K562 (cell line): ENCODE data around the gene HIVEP3. TPM values are rescaled to one million over a fixed set of nuclear protein-coding genes. Genes with fewer than 3 reads are reported as not detected.

Experiments
- ATAC-seq: fragments of 200-7000 bp; cut with Tn5 transposase; 3 replicates; pipeline ENCODE4 v1.9.1; 2020; ENCODE audit warnings: moderate library complexity
- BruUV-seq: library from RNA; stranded (reverse); fragments of 400-500 nt; replicated peaks from 2 replicates; lab custom pipeline; 2021; lab: Mats Ljungman, UMichigan
- CTCF ChIA-PET: fragments of 300-600 bp; formaldehyde crosslinking; extraction: SDS; loops from one replicate; lab custom pipeline; 2021; ENCODE audit warnings: low intra/inter-chr PET ratio; lab: Yijun Ruan, JAX
- POLR2A ChIA-PET: fragments of 300-600, 350-650 bp; sonication (Branson Sonifier 250); formaldehyde crosslinking; extraction: SDS; loops from one replicate; lab custom pipeline; 2021; ENCODE audit warnings: antibody characterized with exemption, inconsistent platforms; lab: Yijun Ruan, JAX
- DNase-seq, 4 experiments: peaks; one replicate each; pipeline versions ENCODE4 v3.0.0 to v3.0.0-alpha.2; 2011 to 2018; ENCODE audit warnings: low spot score in 3 of 4, mixed read lengths in 3 of 4; ENCODE audit errors: extremely low read depth in 1 of 4
- FAIRE-seq: peaks from 2 replicates; lab custom pipeline; 2011; peaks lifted over from hg19 to GRCh38; lab: Jason Lieb, UNC
- H2AFZ ChIP-seq: 2 replicates; pipeline ENCODE4 v1.6.0; 2011; ENCODE audit warnings: low read depth, low read length, control low read depth, inconsistent platforms
- H3K27ac ChIP-seq: fragments of 200-600 bp; 3 replicates; pipeline ENCODE4 v1.8.0; 2011; ENCODE audit warnings: low read depth, mild to moderate bottlenecking, control low read depth, inconsistent platforms, low read length, moderate library complexity, mixed read lengths; ENCODE audit errors: extremely low read depth
- H3K27me3 ChIP-seq, 2 experiments: fragments of 300-600 bp in 1 of 2; 2 replicates in 1 of 2; 3 replicates in 1 of 2; pipeline versions ENCODE4 v1.6.0 to v1.8.0; 2011; ENCODE audit warnings: inconsistent platforms in 2 of 2, low read length in 2 of 2, mild to moderate bottlenecking in 1 of 2, mixed read lengths in 1 of 2, moderate library complexity in 1 of 2; ENCODE audit not compliant: control insufficient read depth in 2 of 2, insufficient read depth in 2 of 2
- H3K36me3 ChIP-seq: fragments of 300-600 bp; 3 replicates; pipeline ENCODE4 v1.8.0; 2011; ENCODE audit warnings: mild to moderate bottlenecking, low read length, inconsistent platforms; ENCODE audit not compliant: control insufficient read depth, insufficient read depth
- H3K4me1 ChIP-seq, 2 experiments: fragments of 200-600 bp in 1 of 2; replicated peaks in 1 of 2; 2 replicates in 1 of 2; 3 replicates in 1 of 2; pipeline versions ENCODE4 v1.5.1 to v1.8.0; 2011; ENCODE audit warnings: inconsistent platforms in 2 of 2, low read length in 2 of 2, mild to moderate bottlenecking in 1 of 2, mixed read lengths in 1 of 2, moderate library complexity in 1 of 2; ENCODE audit not compliant: control insufficient read depth in 2 of 2, insufficient read depth in 2 of 2
- H3K4me2 ChIP-seq: 2 replicates; pipeline ENCODE4 v1.6.1; 2011; ENCODE audit warnings: low read length, control low read depth, inconsistent platforms, mixed read lengths; ENCODE audit not compliant: insufficient read depth
- H3K4me3 ChIP-seq: fragments of 200-600 bp; sonication (generic), shearing (Covaris generic); 2 replicates; pipeline ENCODE4 v1.5.1; 2016; ENCODE audit warnings: control low read depth, inconsistent platforms
- H3K79me2 ChIP-seq: fragments of 200-600 bp; 3 replicates; pipeline ENCODE4 v1.8.0; 2011; ENCODE audit warnings: low read length, inconsistent platforms; ENCODE audit not compliant: control insufficient read depth, insufficient read depth
- H3K9ac ChIP-seq, 2 experiments: 2 replicates each; pipeline versions ENCODE4 v1.6.0 to v1.6.1; 2011; ENCODE audit warnings: low read depth in 2 of 2, low read length in 2 of 2, control low read depth in 1 of 2, inconsistent platforms in 1 of 2, mild to moderate bottlenecking in 1 of 2, mixed read lengths in 1 of 2; ENCODE audit not compliant: insufficient read depth in 1 of 2
- H3K9me1 ChIP-seq: one replicate; pipeline ENCODE4 v1.6.0; 2011; ENCODE audit warnings: inconsistent platforms, mild to moderate bottlenecking, low read length, moderate library complexity; ENCODE audit not compliant: control insufficient read depth, insufficient read depth
- H3K9me3 ChIP-seq: replicated peaks from 2 replicates; pipeline ENCODE4 v1.5.1; 2011; ENCODE audit warnings: low read depth, low read length, inconsistent platforms; ENCODE audit not compliant: control insufficient read depth, insufficient read depth
- H4K20me1 ChIP-seq: replicated peaks from 2 replicates; pipeline ENCODE4 v1.6.1; 2011; ENCODE audit warnings: low read length, inconsistent platforms, mixed read lengths; ENCODE audit not compliant: control insufficient read depth, insufficient read depth
- TCF3 ChIP-seq: sonication (generic); formaldehyde crosslinking; IDR thresholded peaks from 2 replicates; pipeline ENCODE4 v1.4.0; 2020; ENCODE audit warnings: mild to moderate bottlenecking, missing genetic modification reagents
- ZBTB43 ChIP-seq: sonication (generic); formaldehyde crosslinking; IDR thresholded peaks from 2 replicates; pipeline ENCODE4 v1.8.0; 2023; ENCODE audit warnings: mild to moderate bottlenecking, missing genetic modification reagents
- ZFP30 ChIP-seq: fragments of 250-450 bp; sonication (Bioruptor Pico); IDR thresholded peaks from 2 replicates; pipeline ENCODE4 v1.8.0; 2022; ENCODE audit warnings: moderate library complexity, mild to moderate bottlenecking, inconsistent platforms, borderline replicate concordance
- ZNF224 ChIP-seq: sonication (generic); formaldehyde crosslinking; IDR thresholded peaks from 2 replicates; pipeline ENCODE4 v1.8.0; 2022; ENCODE audit warnings: mild to moderate bottlenecking, missing genetic modification reagents
- ZNF232 ChIP-seq: sonication (generic); formaldehyde crosslinking; IDR thresholded peaks from 2 replicates; pipeline ENCODE4 v1.8.0; 2022; ENCODE audit warnings: mild to moderate bottlenecking, missing genetic modification reagents
- ZNF518B ChIP-seq: fragments of 250-450 bp; sonication (Bioruptor Pico); IDR thresholded peaks from 2 replicates; pipeline ENCODE4 v1.5.0; 2021; ENCODE audit warnings: mild to moderate bottlenecking, moderate library complexity
- ZNF717 ChIP-seq: fragments of 250-450 bp; sonication (Bioruptor Pico); IDR thresholded peaks from 2 replicates; pipeline ENCODE4 v1.5.0; 2021
- WGBS: fragments of 100-300 bp; shearing (Covaris generic); methylation state at CpG from one replicate; pipeline ENCODE4 v1.1.6; 2016; ENCODE audit warnings: low coverage, mixed read lengths; ENCODE audit not compliant: insufficient coverage; ENCODE audit errors: missing lambda C conversion rate; 5-methylcytosine and 5-hydroxymethylcytosine counted together
- in situ Hi-C: fragments of 300-500 bp; cut with MboI; formaldehyde crosslinking; loops from 4 replicates; pipeline ENCODE4 v1.15.0; 2018; ENCODE audit warnings: inconsistent platforms, mixed read lengths
- intact Hi-C: fragments of 100-400 bp; cut with micrococcal nuclease; formaldehyde crosslinking; loops from 2 replicates; pipeline ENCODE4 v1.14.2; 2022
- polyA plus RNA-seq, 8 experiments: library from polyadenylated mRNA; depleted of rRNA in 4 of 8; stranded (reverse) in 5 of 8; unstranded in 3 of 8; fragments of >200 nt; fragmentation: Nextera tagmentation in 2 of 8; fragmentation: Illumina TruSeq in 1 of 8; extraction: Ambion mirVana in 2 of 8; extraction: Trizol in 1 of 8; gene quantifications; 2 replicates each; pipeline versions ENCODE4 v1.2.1 to v1.2.3, GENCODE V29; 2011 to 2014; ENCODE audit warnings: inconsistent platforms in 1 of 8, missing spikeins in 1 of 8
- total RNA-seq, 7 experiments: library from RNA; depleted of rRNA in 6 of 7; stranded (reverse); fragments of >200 nt in 6 of 7; fragmentation: Illumina TruSeq in 2 of 7; extraction: Trizol in 2 of 7; gene quantifications; 2 replicates each; pipeline versions ENCODE4 v1.2.1 to v1.2.3, GENCODE V29; 2011 to 2021; ENCODE audit warnings: low replicate concordance in 1 of 7

Gene HIVEP3
- total and polyA plus RNA-seq, 9 of the 15 experiments (the other 6 are each of a cell fraction or from before 2014, with no cell fraction given): 0.09 to 0.58 (median 0.34) TPM; not detected in 1

- no TSS peak for BruUV-seq
- ChIA-PET POLR2A (interaction anchor here (1.2 kb wide), 1 partner anchor 15 kb away, joined by 3 read pairs; no protein-coding TSS in a partner anchor), CTCF (no interaction called here)
- H2AFZ ChIP-seq: no peak overlapping the region
- H3K4me2 ChIP-seq: no peak overlapping the region
- no peaks in the 10 kb centered on the region for H3K79me2 ChIP-seq
- ATAC-seq: no peak
- in situ Hi-C loops (no loop called here), intact Hi-C loops (no loop called here)
- WGBS: 2% methylated on average over 13 of the region's 13 CpGs
- H3K9me3 ChIP-seq: no peaks in the 10 kb centered on the region
- H4K20me1 ChIP-seq: no peaks in the 10 kb centered on the region
- H3K9ac ChIP-seq: no peak overlapping the region
- no peaks in the 10 kb centered on the region for H3K36me3 ChIP-seq
- DNase-seq: no peak
- H3K27ac ChIP-seq: no peak overlapping the region
- H3K27me3 ChIP-seq: peaks cover 0 to 56% of the 10 kb centered on the region in 2 experiments; a peak in 3 of 5 replicates
- H3K9me1 ChIP-seq: peaks cover 3% of the 10 kb centered on the region
- no peak overlapping the region for H3K4me3 ChIP-seq
- FAIRE-seq: no peak
- peaks cover 0 to 4% of the 10 kb centered on the region in 2 experiments; a peak in 2 of 5 replicates for H3K4me1 ChIP-seq
- TF ChIP-seq TCF3 (CRISPR knock-in tag) (no peak), ZBTB43 (CRISPR knock-in tag) (no peak), ZNF518B (no peak), ZNF232 (CRISPR knock-in tag) (no peak), ZFP30 (CRISPR knock-in tag) (no peak), ZNF717 (no peak), ZNF224 (CRISPR knock-in tag) (no peak)
Observed at GRCh38 chr1:41735631-41736260, 183.0 kb downstream of the HIVEP3 start.
